SK-N-SH (cell line): ENCODE measurements around the gene TBXA2R.

ENCODE experiments used
- TEAD4 ChIP-seq: IDR thresholded peaks from 2 replicates; pipeline ENCODE4 v1.4.0; 2012; ENCODE audit warnings: mild to moderate bottlenecking, borderline replicate concordance; ENCODE audit not compliant: insufficient read depth
- TF ChIP-seq, protein P1 (sequence below): fragments of 200-600 bp; sonication (generic); IDR thresholded peaks from 2 replicates; pipeline ENCODE4 v1.6.1; 2017; ENCODE audit warnings: antibody characterized with exemption, mild to moderate bottlenecking, moderate library complexity
- TF ChIP-seq, protein P2 (sequence below): IDR thresholded peaks from 2 replicates; pipeline ENCODE4 v1.4.0; 2012; ENCODE audit warnings: low read depth

DNA sequence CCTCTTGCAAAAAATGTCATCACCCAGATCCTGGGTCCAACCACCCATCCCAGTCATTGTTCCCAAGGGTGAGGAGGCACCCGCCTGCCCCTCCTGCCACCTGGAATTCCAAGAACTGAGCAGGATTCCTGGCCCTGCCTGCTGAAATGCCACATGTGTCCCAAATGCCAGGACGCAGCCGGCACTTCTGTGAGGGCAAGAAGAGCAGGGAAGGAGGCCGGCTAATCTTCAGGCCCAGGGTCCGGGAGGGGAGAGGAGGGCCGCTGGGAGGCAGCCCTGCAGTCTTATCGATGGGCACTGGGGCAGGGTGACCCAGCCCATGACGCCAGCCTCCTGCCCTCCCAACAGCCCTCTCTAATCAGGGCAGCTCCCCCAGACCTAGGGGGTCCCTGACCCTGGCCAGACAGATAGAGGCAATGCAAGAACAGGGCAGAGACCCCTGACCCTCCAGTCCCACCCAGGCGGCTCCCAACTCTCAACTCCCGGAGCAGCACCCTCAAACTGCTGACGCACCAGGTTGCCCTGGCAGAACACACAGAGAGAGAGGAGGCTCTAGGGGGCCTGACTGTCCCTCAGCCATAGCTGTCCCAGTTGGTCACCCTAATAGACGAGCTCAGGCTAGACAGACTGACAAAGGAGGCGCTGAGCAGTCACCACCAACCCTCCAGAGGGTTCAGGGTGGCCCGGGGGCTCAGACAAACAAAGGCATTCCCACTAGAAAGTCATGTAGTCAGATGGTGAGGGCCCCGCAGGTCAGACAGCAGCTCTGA lies 50.8 kb downstream of the TBXA2R start:
- TF ChIP-seq, protein P1, sequence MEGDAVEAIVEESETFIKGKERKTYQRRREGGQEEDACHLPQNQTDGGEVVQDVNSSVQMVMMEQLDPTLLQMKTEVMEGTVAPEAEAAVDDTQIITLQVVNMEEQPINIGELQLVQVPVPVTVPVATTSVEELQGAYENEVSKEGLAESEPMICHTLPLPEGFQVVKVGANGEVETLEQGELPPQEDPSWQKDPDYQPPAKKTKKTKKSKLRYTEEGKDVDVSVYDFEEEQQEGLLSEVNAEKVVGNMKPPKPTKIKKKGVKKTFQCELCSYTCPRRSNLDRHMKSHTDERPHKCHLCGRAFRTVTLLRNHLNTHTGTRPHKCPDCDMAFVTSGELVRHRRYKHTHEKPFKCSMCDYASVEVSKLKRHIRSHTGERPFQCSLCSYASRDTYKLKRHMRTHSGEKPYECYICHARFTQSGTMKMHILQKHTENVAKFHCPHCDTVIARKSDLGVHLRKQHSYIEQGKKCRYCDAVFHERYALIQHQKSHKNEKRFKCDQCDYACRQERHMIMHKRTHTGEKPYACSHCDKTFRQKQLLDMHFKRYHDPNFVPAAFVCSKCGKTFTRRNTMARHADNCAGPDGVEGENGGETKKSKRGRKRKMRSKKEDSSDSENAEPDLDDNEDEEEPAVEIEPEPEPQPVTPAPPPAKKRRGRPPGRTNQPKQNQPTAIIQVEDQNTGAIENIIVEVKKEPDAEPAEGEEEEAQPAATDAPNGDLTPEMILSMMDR: no peak
- no peak for TF ChIP-seq TEAD4
- TF ChIP-seq, protein P2, sequence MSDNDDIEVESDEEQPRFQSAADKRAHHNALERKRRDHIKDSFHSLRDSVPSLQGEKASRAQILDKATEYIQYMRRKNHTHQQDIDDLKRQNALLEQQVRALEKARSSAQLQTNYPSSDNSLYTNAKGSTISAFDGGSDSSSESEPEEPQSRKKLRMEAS: no peak
